Activated CD8-positive, alpha-beta T cell treated with anti-CD3 and anti-CD28 coated beads for 36 hours (primary cell): ENCODE data around the gene DNAH11. TPM values are rescaled to one million over a fixed set of nuclear protein-coding genes. Genes with fewer than 3 reads are reported as not detected.
"Not testable (repeated sequence)": the region's sequence is repeated elsewhere in the genome, so short reads cannot be mapped to it uniquely, and the experiment has no call there.

Experiments
- ATAC-seq: fragments of 200-7000 bp; cut with Tn5 transposase; one replicate; pipeline ENCODE4 v1.10.0; 2021; ENCODE audit warnings: mild to moderate bottlenecking, moderate library complexity
- CTCF ChIA-PET: fragments of 350-600 bp; sonication (Branson Sonifier 250); formaldehyde crosslinking; loops from one replicate; lab custom pipeline; 2021; ENCODE audit warnings: antibody characterized with exemption; lab: Charles Lee
- POLR2A ChIA-PET: fragments of 350-600 bp; sonication (Branson Sonifier 250); formaldehyde crosslinking; loops from one replicate; lab custom pipeline; 2021; ENCODE audit warnings: antibody characterized with exemption; lab: Charles Lee
- DNase-seq: peaks from one replicate; pipeline ENCODE4 v3.0.0-alpha.2; 2020
- H3K27ac Mint-ChIP-seq: one replicate; pipeline ENCODE4 v1.8.0; 2021; ENCODE audit warnings: mild to moderate bottlenecking, mixed read lengths
- H3K27me3 Mint-ChIP-seq: one replicate; pipeline ENCODE4 v1.8.0; 2021; ENCODE audit warnings: mixed read lengths
- H3K36me3 Mint-ChIP-seq: one replicate; pipeline ENCODE4 v1.8.0; 2021; ENCODE audit warnings: low read depth, mixed read lengths
- H3K4me1 Mint-ChIP-seq: one replicate; pipeline ENCODE4 v1.8.0; 2021; ENCODE audit warnings: low read depth, mixed read lengths
- H3K4me3 Mint-ChIP-seq: one replicate; pipeline ENCODE4 v1.8.0; 2021; ENCODE audit warnings: mild to moderate bottlenecking, moderate library complexity, mixed read lengths
- H3K9me3 Mint-ChIP-seq: one replicate; pipeline ENCODE4 v1.8.0; 2021; ENCODE audit warnings: mixed read lengths
- CTCF ChIP-seq: fragments of 200-600 bp; IDR thresholded peaks from one replicate; pipeline ENCODE4 v1.8.0; 2022; ENCODE audit warnings: antibody characterized with exemption, mild to moderate bottlenecking
- intact Hi-C: fragments of 100-400 bp; cut with micrococcal nuclease; formaldehyde crosslinking; loops from one replicate; pipeline ENCODE4 v1.10.0; 2022
- total RNA-seq, 2 experiments: library from RNA; stranded (reverse); gene quantifications; one replicate each; pipeline ENCODE4 v1.2.3, GENCODE V29; 2021

Gene DNAH11
- total RNA-seq, 2 experiments from 2014 or later, result 2.3 to 2.7 TPM

- Mint-ChIP-seq H3K4me1 (no peaks in the 10 kb centered on the region), H3K4me3 (no peak overlapping the region), H3K27ac (no peak overlapping the region), H3K27me3 (no peaks in the 10 kb centered on the region), H3K36me3 (peaks cover 3% of the 10 kb centered on the region), H3K9me3 (no peaks in the 10 kb centered on the region)
- no peak for ATAC-seq
- POLR2A ChIA-PET, result no interaction called here
- CTCF ChIA-PET, result no interaction called here
- intact Hi-C loops, result no loop called here
- TF ChIP-seq CTCF, result no peak
- no peak for DNase-seq
Observed at GRCh38 chr7:21868576-21868850, 325.7 kb downstream of the DNAH11 start.

GRCh38 chr7:21869785-21870402, 327.1 kb downstream of the DNAH11 start:
- intact Hi-C loops, result no loop called here
- ChIA-PET CTCF (no interaction called here), POLR2A (no interaction called here)

GRCh38 chr7:21883069-21883468, 340.2 kb downstream of the DNAH11 start:
- H3K27me3 Mint-ChIP-seq, result no peaks in the 10 kb centered on the region
- no peaks in the 10 kb centered on the region for H3K4me1 Mint-ChIP-seq
- ATAC-seq (no peak), DNase-seq (no peak)
- H3K4me3 Mint-ChIP-seq, result no peak overlapping the region
- intact Hi-C loops, result no loop called here
- TF ChIP-seq CTCF, result no peak
- H3K9me3 Mint-ChIP-seq, result no peaks in the 10 kb centered on the region
- CTCF ChIA-PET, result no interaction called here
- H3K36me3 Mint-ChIP-seq, result no peaks in the 10 kb centered on the region
- H3K27ac Mint-ChIP-seq, result no peak overlapping the region
- POLR2A ChIA-PET, result interaction anchor here (1.5 kb wide), 1 partner anchor 62 kb away, joined by 3 read pairs; no protein-coding TSS in a partner anchor

More at GRCh38 chr7:21869785-21870402, 327.1 kb downstream of the DNAH11 start:
- no peaks in the 10 kb centered on the region for H3K9me3 Mint-ChIP-seq
- no peak for DNase-seq
- no peak overlapping the region for H3K4me3 Mint-ChIP-seq
- TF ChIP-seq CTCF, result no peak
- peaks cover 6% of the 10 kb centered on the region for H3K36me3 Mint-ChIP-seq
- H3K4me1 Mint-ChIP-seq, result no peaks in the 10 kb centered on the region
- no peak overlapping the region for H3K27ac Mint-ChIP-seq
- ATAC-seq, result no peak
- H3K27me3 Mint-ChIP-seq, result no peaks in the 10 kb centered on the region

- CTCF ChIA-PET, H3K27me3 Mint-ChIP-seq, H3K4me1 Mint-ChIP-seq, H3K27ac Mint-ChIP-seq, POLR2A ChIA-PET, ATAC-seq, intact Hi-C loops, H3K36me3 Mint-ChIP-seq, H3K4me3 Mint-ChIP-seq, H3K9me3 Mint-ChIP-seq, DNase-seq: not testable (repeated sequence)
Observed at GRCh38 chr7:21883501-21883900, 340.7 kb downstream of the DNAH11 start.

- intact Hi-C loops, result no loop called here
- no peak for ATAC-seq
- H3K36me3 Mint-ChIP-seq, result no peaks in the 10 kb centered on the region
- no peaks in the 10 kb centered on the region for H3K27me3 Mint-ChIP-seq
- no peaks in the 10 kb centered on the region for H3K9me3 Mint-ChIP-seq
- H3K4me1 Mint-ChIP-seq, result no peaks in the 10 kb centered on the region
- TF ChIP-seq CTCF, result no peak
- no peak overlapping the region for H3K27ac Mint-ChIP-seq
- ChIA-PET CTCF (no interaction called here), POLR2A (interaction anchor here (0.6 kb wide), 1 partner anchor 114 kb away, joined by 3 read pairs; no protein-coding TSS in a partner anchor)
- no peak overlapping the region for H3K4me3 Mint-ChIP-seq
- no peak for DNase-seq
Observed at GRCh38 chr7:21884496-21884895, 341.7 kb downstream of the DNAH11 start.
